ENCODE data around the gene SDCBP2.

The SDCBP2 gene

GRCh38 chr20:1298166-1298565 is 30.8 kb downstream of the SDCBP2 start:
- DNase-seq (ENCODE audit: low read depth in 1 of 2, low spot score in 1 of 2): no peak

- no peak for DNase-seq (ENCODE audit: low read depth in 1 of 2, low spot score in 1 of 2)
These were observed 31.5 kb downstream of the SDCBP2 start for GRCh38 chr20:1297486-1297885.

GRCh38 chr20:1296922-1297321 is 32.0 kb downstream of the SDCBP2 start:
- no peak for DNase-seq (ENCODE audit: low read depth in 1 of 2, low spot score in 1 of 2)

- DNase-seq (ENCODE audit: low read depth in 1 of 2, low spot score in 1 of 2): no peak
These were observed 32.8 kb downstream of the SDCBP2 start for GRCh38 chr20:1296117-1296610.

- no peak for DNase-seq (ENCODE audit: low read depth in 1 of 2, low spot score in 1 of 2)
These were observed 33.5 kb downstream of the SDCBP2 start for GRCh38 chr20:1295276-1295930.

- no peak for DNase-seq (ENCODE audit: low read depth in 1 of 2, low spot score in 1 of 2)
These were observed 34.4 kb downstream of the SDCBP2 start for GRCh38 chr20:1294497-1294896.

GRCh38 chr20:1293641-1294379 is 35.1 kb downstream of the SDCBP2 start:
- no peak for DNase-seq (ENCODE audit: low read depth in 1 of 2, low spot score in 1 of 2)

- no peak for DNase-seq (ENCODE audit: low read depth in 1 of 2, low spot score in 1 of 2)
These were observed 36.3 kb downstream of the SDCBP2 start for GRCh38 chr20:1292620-1293019.

GRCh38 chr20:1291191-1291741 is 37.7 kb downstream of the SDCBP2 start:
- no peak for DNase-seq (ENCODE audit: low read depth in 1 of 2, low spot score in 1 of 2)

GRCh38 chr20:1287787-1288569 is 41.0 kb downstream of the SDCBP2 start:
- no peak for DNase-seq (ENCODE audit: low read depth in 1 of 2, low spot score in 1 of 2)

GRCh38 chr20:1287306-1287705 is 41.6 kb downstream of the SDCBP2 start:
- DNase-seq (ENCODE audit: low read depth in 1 of 2, low spot score in 1 of 2): no peak

- no peak for DNase-seq (ENCODE audit: low read depth in 1 of 2, low spot score in 1 of 2)
These were observed 42.5 kb downstream of the SDCBP2 start for GRCh38 chr20:1286267-1287024.

GRCh38 chr20:1283522-1284510 is 45.1 kb downstream of the SDCBP2 start:
- DNase-seq (ENCODE audit: low read depth in 1 of 2, low spot score in 1 of 2): no peak

GRCh38 chr20:1282966-1283365 is 46.0 kb downstream of the SDCBP2 start:
- DNase-seq (ENCODE audit: low read depth in 1 of 2, low spot score in 1 of 2): no peak

- no peak for DNase-seq (ENCODE audit: low read depth in 1 of 2, low spot score in 1 of 2)
These were observed 47.5 kb downstream of the SDCBP2 start for GRCh38 chr20:1281279-1282057.

GRCh38 chr20:1280195-1281102 is 48.5 kb downstream of the SDCBP2 start:
- no peak for DNase-seq (ENCODE audit: low read depth in 1 of 2, low spot score in 1 of 2)

GRCh38 chr20:1278993-1279392 is 49.9 kb downstream of the SDCBP2 start:
- DNase-seq (ENCODE audit: low read depth in 1 of 2, low spot score in 1 of 2): no peak

All from activated T-helper 1 cell treated with anti-CD3 and anti-CD28 coated beads, Interleukin-2, amount 50 U/mL, for 16 hours (primary cell).